Liver (tissue), 9 donors: ENCODE data around the gene LRRC8B. TPM values are rescaled to one million over a fixed set of nuclear protein-coding genes. Genes with fewer than 3 reads are reported as not detected.

ENCODE experiments used
- DNase-seq: peaks from one replicate; pipeline ENCODE4 v3.0.0-alpha.2; 2017; ENCODE audit warnings: low spot score
- H3K27ac ChIP-seq, 2 donors: one replicate each; pipeline ENCODE4 v1.7.0; 2013; ENCODE audit warnings: inconsistent platforms in 2 of 2, low read length in 2 of 2, control low read depth in 1 of 2, low read depth in 1 of 2, mild to moderate bottlenecking in 1 of 2
- H3K27me3 ChIP-seq, 4 donors: one replicate each; pipeline versions ENCODE4 v1.6.1 to v1.7.0; 2013; ENCODE audit warnings: low read length in 3 of 4, inconsistent platforms in 1 of 4, mild to moderate bottlenecking in 1 of 4, moderate library complexity in 1 of 4; ENCODE audit not compliant: control insufficient read depth in 4 of 4, insufficient read depth in 4 of 4
- H3K36me3 ChIP-seq, 4 donors: one replicate each; pipeline versions ENCODE4 v1.6.1 to v1.7.0; 2013; ENCODE audit warnings: low read length in 3 of 4, mild to moderate bottlenecking in 3 of 4, low read depth in 1 of 4, moderate library complexity in 1 of 4; ENCODE audit not compliant: control insufficient read depth in 4 of 4, insufficient read depth in 3 of 4
- H3K4me1 ChIP-seq, 4 donors: one replicate each; pipeline versions ENCODE4 v1.6.1 to v1.7.0; 2013; ENCODE audit warnings: low read length in 3 of 4, mild to moderate bottlenecking in 3 of 4, moderate library complexity in 1 of 4; ENCODE audit not compliant: control insufficient read depth in 4 of 4, insufficient read depth in 4 of 4
- H3K4me3 ChIP-seq, 3 donors: one replicate each; pipeline versions ENCODE4 v1.6.1 to v1.7.0; 2013; ENCODE audit warnings: low read length in 3 of 3, control low read depth in 1 of 3, low read depth in 1 of 3, mild to moderate bottlenecking in 1 of 3
- H3K9ac ChIP-seq, 2 donors: one replicate each; pipeline ENCODE4 v1.7.0; 2013; ENCODE audit warnings: low read length in 2 of 2, mild to moderate bottlenecking in 2 of 2, moderate library complexity in 2 of 2, control low read depth in 1 of 2, low read depth in 1 of 2
- H3K9me3 ChIP-seq, 4 donors: one replicate each; pipeline versions ENCODE4 v1.6.1 to v1.7.0; 2013; ENCODE audit warnings: low read length in 3 of 4; ENCODE audit not compliant: control insufficient read depth in 4 of 4
- FOXA2 ChIP-seq: IDR thresholded peaks from 2 replicates; pipeline ENCODE4 v1.6.1; 2016; ENCODE audit warnings: antibody characterized with exemption
- GABPA ChIP-seq, 2 donors: IDR thresholded peaks in 1 of 2; conservative IDR thresholded peaks in 1 of 2; 2 replicates each; pipeline ENCODE4 v1.6.1; 2016; ENCODE audit warnings: antibody characterized with exemption in 2 of 2, mild to moderate bottlenecking in 1 of 2, moderate library complexity in 1 of 2
- HNF4A ChIP-seq, 2 donors: conservative IDR thresholded peaks; 2 replicates each; pipeline ENCODE4 v1.6.1; 2016; ENCODE audit warnings: antibody characterized with exemption in 2 of 2, mild to moderate bottlenecking in 2 of 2
- JUND ChIP-seq, 2 donors: IDR thresholded peaks; 2 replicates each; pipeline ENCODE4 v1.6.1; 2016; ENCODE audit warnings: antibody characterized with exemption in 2 of 2
- RAD21 ChIP-seq, 2 donors: IDR thresholded peaks; 2 replicates each; pipeline ENCODE4 v1.6.1; 2016; ENCODE audit warnings: antibody characterized with exemption in 2 of 2, mild to moderate bottlenecking in 2 of 2
- REST ChIP-seq: IDR thresholded peaks from 2 replicates; pipeline ENCODE4 v1.6.1; 2016; ENCODE audit warnings: antibody characterized with exemption, mild to moderate bottlenecking
- RXRA ChIP-seq, 2 donors: IDR thresholded peaks; 2 replicates each; pipeline ENCODE4 v1.6.1; 2017 to 2018; ENCODE audit warnings: antibody characterized with exemption in 2 of 2, mild to moderate bottlenecking in 1 of 2
- SP1 ChIP-seq: IDR thresholded peaks from 2 replicates; pipeline ENCODE4 v1.6.1; 2018; ENCODE audit warnings: antibody characterized with exemption, mild to moderate bottlenecking
- TAF1 ChIP-seq: conservative IDR thresholded peaks from 2 replicates; pipeline ENCODE4 v1.6.1; 2016; ENCODE audit warnings: antibody characterized with exemption, mild to moderate bottlenecking
- YY1 ChIP-seq: IDR thresholded peaks from 2 replicates; pipeline ENCODE4 v1.6.1; 2016; ENCODE audit warnings: antibody characterized with exemption, mild to moderate bottlenecking
- WGBS: extraction: QIAGEN DNeasy Blood & Tissue Kit; methylation state at CpG from one replicate; pipeline ENCODE4 v1.1.7; 2013; 5-methylcytosine and 5-hydroxymethylcytosine counted together
- polyA plus RNA-seq, 2 donors: library from polyadenylated mRNA; stranded (reverse) in 1 of 2; unstranded in 1 of 2; fragments of 200-250 nt in 1 of 2; fragments of >200 nt in 1 of 2; fragmentation: Nextera tagmentation in 1 of 2; extraction: Ambion mirVana in 1 of 2; gene quantifications; one replicate each; pipeline versions ENCODE4 v1.2.1 to v1.2.3, GENCODE V29; 2013 to 2015
- total RNA-seq, 2 donors: library from RNA; depleted of rRNA; stranded (reverse); fragments of >200 nt; gene quantifications; one replicate each; pipeline ENCODE4 v1.2.3, GENCODE V29; 2014
- TF ChIP-seq, protein P1 (sequence below): IDR thresholded peaks from 2 replicates; pipeline ENCODE4 v1.6.1; 2016; ENCODE audit warnings: antibody characterized with exemption
- TF ChIP-seq, protein P2 (sequence below): IDR thresholded peaks from 2 replicates; pipeline ENCODE4 v1.6.1; 2016; ENCODE audit warnings: antibody characterized with exemption
- donor health status: healthy.
- donor health status: healthy.
- donor health status: healthy.
- donor health status: healthy.
- donor health status: healthy.

Gene LRRC8B
- total and polyA plus RNA-seq, 4 donors, result 1.2 to 4.3 (median 2.5) TPM

- H3K36me3 ChIP-seq, result no peaks in the 10 kb centered on the region
- no peak overlapping the region for H3K4me3 ChIP-seq
- H3K9ac ChIP-seq, result no peak overlapping the region
- no peaks in the 10 kb centered on the region for H3K4me1 ChIP-seq
- TF ChIP-seq FOXA2 (no peak), REST (no peak)
- H3K9me3 ChIP-seq, result no peaks in the 10 kb centered on the region
- H3K27me3 ChIP-seq, result no peaks in the 10 kb centered on the region
- WGBS, result 79% methylated on average over 1 of the region's 1 CpG
- no peak overlapping the region for H3K27ac ChIP-seq
- no peak for DNase-seq
These were observed 11.5 kb upstream of the LRRC8B start for GRCh38 chr1:89512996-89513720.

DNA sequence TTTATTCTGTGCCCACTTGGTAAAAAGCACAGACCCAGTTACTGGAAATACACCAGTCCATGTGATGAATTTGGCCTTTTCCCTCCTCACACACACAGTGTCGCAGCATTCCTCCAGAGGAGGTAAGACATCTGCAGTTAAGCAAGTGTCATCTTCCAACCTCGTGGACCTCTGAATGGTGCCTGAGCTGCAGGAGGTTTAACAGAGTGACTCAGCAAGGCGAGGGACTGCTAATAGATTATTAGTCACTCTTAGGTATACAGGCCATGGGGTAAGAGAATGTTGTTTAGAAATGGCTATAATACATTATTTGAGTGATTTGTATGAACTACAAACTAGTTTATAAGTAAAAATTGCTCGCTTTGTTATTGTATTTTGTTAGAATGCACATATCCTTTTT lies 8.6 kb upstream of the LRRC8B start:
- no peak for DNase-seq
- Histone ChIP-seq H3K36me3 (no peaks in the 10 kb centered on the region), H3K27me3 (no peaks in the 10 kb centered on the region), H3K4me3 (no peak overlapping the region), H3K9me3 (no peaks in the 10 kb centered on the region), H3K9ac (no peak overlapping the region), H3K4me1 (no peaks in the 10 kb centered on the region), H3K27ac (no peak overlapping the region)
- TF ChIP-seq RAD21 (IDR thresholded peaks at IDR 0.05) (no peak), REST (no peak), JUND (IDR thresholded peaks at IDR 0.05) (no peak), SP1 (no peak), HNF4A (conservative IDR thresholded peaks at IDR 0.05) (no peak), GABPA (IDR thresholded peaks at IDR 0.05 in 1 of 2, conservative IDR thresholded peaks at IDR 0.05 in 1 of 2) (no peak), FOXA2 (no peak), YY1 (no peak), RXRA (IDR thresholded peaks at IDR 0.05) (no peak), TAF1 (no peak)
- TF ChIP-seq, protein P1, sequence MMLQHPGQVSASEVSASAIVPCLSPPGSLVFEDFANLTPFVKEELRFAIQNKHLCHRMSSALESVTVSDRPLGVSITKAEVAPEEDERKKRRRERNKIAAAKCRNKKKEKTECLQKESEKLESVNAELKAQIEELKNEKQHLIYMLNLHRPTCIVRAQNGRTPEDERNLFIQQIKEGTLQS, result no peak
- TF ChIP-seq, protein P2, sequence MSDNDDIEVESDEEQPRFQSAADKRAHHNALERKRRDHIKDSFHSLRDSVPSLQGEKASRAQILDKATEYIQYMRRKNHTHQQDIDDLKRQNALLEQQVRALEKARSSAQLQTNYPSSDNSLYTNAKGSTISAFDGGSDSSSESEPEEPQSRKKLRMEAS, result no peak
- WGBS, result 84% methylated on average over 4 of the region's 4 CpGs
